Vagina (tissue), 2 donors: ENCODE measurements around the gene FBXL7.

Source experiments
- POLR2AphosphoS5 ChIP-seq, 2 donors: sonication (generic); formaldehyde crosslinking; IDR thresholded peaks; one replicate each; pipeline ENCODE4 v1.9.0; 2017; ENCODE audit warnings: antibody characterized with exemption in 2 of 2, mild to moderate bottlenecking in 2 of 2, low read depth in 1 of 2; ENCODE audit not compliant: insufficient read depth in 1 of 2
- TF ChIP-seq, protein P1 (sequence below), 3 experiments: fragments of 450-650 bp in 2 of 3; fragments of 200-600 bp in 1 of 3; sonication (generic) in 1 of 3; IDR thresholded peaks; one replicate each; pipeline ENCODE4 v1.5.1; 2017 to 2019; ENCODE audit warnings: antibody characterized with exemption in 3 of 3, mild to moderate bottlenecking in 2 of 3, moderate library complexity in 2 of 3

DNA sequence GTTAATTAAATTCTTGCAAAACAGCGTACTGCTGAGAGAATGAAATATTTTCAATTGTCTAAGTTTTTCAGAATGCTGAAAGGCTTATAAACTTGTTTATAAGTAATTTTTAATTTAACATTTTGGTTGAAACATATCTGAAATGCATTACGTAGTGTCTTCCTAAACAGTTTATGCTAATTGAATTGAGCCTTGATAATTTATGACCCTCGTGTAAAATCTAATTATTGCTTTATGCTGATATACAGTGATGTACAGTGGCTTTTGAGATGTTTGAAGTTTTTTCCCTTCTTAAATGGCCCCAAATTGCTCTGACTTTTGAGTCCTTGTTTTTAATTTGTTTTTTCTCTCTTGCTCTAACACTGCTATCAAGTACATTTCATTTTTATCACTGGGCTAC is 262.7 kb downstream of the FBXL7 start:
- TF ChIP-seq, protein P1, sequence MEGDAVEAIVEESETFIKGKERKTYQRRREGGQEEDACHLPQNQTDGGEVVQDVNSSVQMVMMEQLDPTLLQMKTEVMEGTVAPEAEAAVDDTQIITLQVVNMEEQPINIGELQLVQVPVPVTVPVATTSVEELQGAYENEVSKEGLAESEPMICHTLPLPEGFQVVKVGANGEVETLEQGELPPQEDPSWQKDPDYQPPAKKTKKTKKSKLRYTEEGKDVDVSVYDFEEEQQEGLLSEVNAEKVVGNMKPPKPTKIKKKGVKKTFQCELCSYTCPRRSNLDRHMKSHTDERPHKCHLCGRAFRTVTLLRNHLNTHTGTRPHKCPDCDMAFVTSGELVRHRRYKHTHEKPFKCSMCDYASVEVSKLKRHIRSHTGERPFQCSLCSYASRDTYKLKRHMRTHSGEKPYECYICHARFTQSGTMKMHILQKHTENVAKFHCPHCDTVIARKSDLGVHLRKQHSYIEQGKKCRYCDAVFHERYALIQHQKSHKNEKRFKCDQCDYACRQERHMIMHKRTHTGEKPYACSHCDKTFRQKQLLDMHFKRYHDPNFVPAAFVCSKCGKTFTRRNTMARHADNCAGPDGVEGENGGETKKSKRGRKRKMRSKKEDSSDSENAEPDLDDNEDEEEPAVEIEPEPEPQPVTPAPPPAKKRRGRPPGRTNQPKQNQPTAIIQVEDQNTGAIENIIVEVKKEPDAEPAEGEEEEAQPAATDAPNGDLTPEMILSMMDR (IDR thresholded peaks at IDR 0.05): no peak
- no peak for TF ChIP-seq POLR2AphosphoS5 (IDR thresholded peaks at IDR 0.05; ENCODE audit: insufficient read depth in 1 of 2, low read depth in 1 of 2)
